Activated T-helper 9 cell treated with anti-CD3 and anti-CD28 coated beads, Interleukin-2, amount 50 U/mL, for 16 hours (primary cell): Measurements from ENCODE around the gene EIF3M.
"Not testable (repeated sequence)": the region's sequence is repeated elsewhere in the genome, so short reads cannot be mapped to it uniquely, and the experiment has no call there.

Experiments used
- DNase-seq: peaks from one replicate; pipeline ENCODE4 v3.0.0-alpha.2; 2020; ENCODE audit warnings: low read depth

The EIF3M gene

GRCh38 chr11:32583459-32584271, at the start of gene EIF3M:
EIF3M (plus strand) TSS chr11:32583831; CDS start chr11:32583888, 57 bp downstream.
- DNase-seq: peak; percentile 94

DNA sequence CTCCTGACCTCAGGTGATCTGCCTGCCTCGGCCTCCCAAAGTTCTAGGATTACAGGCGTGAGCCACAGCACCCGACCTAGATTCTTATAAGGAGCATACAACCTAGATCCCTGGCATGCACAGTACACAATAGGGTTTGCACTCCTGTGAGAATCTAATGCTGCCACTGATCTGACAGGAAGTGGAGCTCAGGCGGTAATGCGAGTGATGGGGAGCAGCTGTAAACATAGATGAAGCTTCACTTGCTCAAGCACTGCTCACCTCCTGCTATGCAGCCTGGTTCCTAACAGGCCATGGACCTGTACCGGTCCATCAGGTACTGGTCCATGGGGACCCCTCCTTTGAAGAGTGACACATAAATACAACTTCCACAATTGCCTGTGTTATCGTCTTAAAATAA, 44.8 kb upstream of the EIF3M start:
- DNase-seq: no peak

- no peak for DNase-seq
Observed at GRCh38 chr11:32549611-32550187, 33.9 kb upstream of the EIF3M start.

- DNase-seq: no peak
Observed at GRCh38 chr11:32550207-32550606, 33.4 kb upstream of the EIF3M start.

DNA sequence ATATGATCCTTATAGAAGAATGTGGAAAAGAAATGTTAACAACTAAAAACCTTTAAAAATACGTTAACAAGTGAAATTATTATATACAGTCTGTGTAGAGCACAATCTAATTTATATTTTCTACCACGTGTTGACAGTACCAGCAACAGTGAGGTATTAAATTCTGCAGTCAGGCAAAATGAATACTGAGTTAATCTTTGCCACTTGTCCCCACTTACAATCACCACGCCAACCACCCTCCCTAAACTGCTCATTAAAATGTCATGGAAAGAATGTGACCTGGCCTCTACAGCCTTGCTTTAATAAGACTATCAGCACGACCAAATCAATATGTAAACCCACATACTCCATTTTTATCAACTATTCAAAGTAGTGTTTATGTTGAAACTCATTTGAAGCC, 28.5 kb upstream of the EIF3M start:
- no peak for DNase-seq

DNA sequence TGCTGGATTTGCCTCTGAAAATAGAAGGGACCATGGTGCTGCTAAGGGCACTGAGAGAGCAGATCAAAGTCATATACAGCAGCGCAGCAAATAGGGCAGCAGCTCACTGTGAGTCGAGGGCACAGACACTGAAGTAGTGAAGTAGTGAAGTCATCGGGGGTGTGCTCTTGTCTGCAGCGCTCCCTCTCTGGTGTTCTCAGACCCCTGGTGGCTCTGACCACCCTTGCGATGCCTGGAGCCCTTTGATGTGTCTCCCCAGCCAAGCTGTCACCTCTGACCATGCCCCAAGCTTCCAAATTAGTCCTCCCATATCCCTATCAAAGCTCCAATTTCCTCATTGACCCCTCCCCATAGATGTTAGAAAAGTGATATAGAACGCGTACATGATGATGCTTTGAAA, 27.7 kb upstream of the EIF3M start:
- no peak for DNase-seq

- no peak for DNase-seq
Observed at GRCh38 chr11:32561835-32562234, 21.8 kb upstream of the EIF3M start.

DNA sequence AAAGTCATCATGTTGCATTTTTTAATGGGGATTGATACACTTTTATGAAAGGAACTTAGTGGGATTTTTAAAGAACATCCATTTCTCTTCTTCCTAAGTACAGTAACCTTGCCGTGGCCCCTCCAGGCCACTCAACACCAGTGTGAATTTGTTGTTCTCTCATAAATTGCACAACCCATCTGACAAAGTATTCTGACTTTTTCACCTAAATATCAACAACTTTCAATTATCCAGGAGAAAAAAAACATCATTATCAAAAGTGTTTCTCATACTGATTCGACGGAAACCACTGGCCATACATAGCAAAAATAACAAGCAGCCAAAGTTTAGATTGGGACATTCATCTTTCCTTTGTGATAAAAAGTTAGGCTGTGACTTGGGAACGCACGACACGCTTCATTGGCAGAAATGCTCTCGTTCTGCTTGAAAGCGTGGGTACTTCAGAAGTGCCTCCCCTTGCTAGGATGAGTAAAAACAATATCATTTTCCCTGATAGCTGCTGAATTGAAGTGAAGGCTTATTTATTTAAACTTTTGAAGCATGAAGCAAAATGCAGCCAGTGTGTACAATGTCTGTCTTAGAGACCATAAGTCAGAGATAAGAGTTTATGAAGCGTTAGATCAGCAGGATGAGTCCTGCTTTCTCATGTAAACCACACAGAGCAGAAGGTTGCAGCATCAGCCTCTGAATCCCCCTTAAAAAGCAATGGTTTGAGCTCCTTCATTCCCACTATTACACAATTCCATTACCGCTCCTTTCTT, 20.6 kb upstream of the EIF3M start:
- DNase-seq: no peak

DNA sequence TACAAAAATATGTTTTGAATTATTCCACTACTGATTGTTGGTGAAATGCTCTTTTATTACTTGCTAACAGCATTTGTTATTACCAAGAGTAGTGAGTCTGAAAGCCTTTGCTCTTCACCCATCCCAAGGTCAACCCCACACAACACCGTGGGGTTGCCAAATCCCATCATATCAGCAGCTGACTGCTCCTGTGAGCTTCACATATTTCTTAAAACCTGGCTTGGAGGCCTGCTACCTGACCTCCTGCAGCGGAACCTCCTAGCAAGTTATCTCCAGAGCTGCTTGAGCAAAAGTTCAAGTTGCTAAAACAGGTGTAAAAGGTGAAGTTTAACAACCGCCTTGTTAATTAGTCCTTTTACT, 20.1 kb upstream of the EIF3M start:
- DNase-seq: no peak

GRCh38 chr11:32566517-32566916, 17.1 kb upstream of the EIF3M start:
- no peak for DNase-seq

GRCh38 chr11:32567154-32567553, 16.5 kb upstream of the EIF3M start:
- DNase-seq: no peak

DNA sequence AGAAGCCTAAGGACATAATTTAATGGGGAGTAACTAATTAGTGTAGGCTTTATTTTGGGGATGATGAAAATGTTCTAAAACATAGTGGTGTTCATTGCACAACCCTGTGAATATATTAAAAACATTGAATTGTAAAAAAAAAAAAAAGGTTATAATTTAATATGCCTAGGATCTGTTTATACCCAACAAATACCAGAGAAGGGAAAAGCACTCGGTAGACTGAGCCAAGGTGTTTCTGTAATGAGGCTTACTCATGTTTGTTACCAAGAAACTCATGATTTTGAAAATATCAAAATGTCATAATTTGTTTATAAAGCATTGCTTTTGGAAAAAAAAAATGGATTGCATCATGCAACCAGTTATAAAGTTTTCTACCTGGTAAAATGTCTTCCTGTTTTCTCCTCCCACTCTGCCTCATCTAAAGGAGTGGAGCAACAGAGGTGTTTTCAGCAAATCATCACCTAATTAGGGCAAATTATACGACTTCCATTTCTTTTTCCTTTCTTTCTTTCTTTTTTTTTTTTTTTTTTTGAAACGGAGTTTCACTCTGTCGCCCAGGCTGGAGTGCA, 14.2 kb upstream of the EIF3M start:
- DNase-seq: no peak

DNA sequence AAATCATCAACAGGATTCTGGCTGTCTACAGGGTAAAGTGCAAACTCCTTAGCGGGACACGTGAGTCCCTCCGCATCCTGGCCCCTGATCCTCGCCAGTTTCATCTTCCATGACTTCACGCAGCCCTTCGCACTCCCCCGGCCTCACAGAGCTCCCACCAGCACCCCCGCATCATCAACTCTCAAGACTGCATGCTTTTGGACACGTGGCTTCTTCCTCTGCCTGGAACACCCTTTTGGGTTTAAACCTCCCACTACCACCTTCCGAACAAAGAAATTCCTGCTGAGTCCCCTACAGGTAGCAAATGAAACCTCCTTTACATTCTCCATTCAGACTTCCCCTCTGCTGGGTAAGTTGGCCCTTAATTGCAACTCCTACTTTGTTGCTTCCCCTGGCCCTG, 12.6 kb upstream of the EIF3M start:
- no peak for DNase-seq

- no peak for DNase-seq
Observed at GRCh38 chr11:32573228-32573627, 10.4 kb upstream of the EIF3M start.

GRCh38 chr11:32574421-32574820, 9.2 kb upstream of the EIF3M start:
- DNase-seq: no peak

- no peak for DNase-seq
Observed at GRCh38 chr11:32575070-32575469, 8.6 kb upstream of the EIF3M start.

DNA sequence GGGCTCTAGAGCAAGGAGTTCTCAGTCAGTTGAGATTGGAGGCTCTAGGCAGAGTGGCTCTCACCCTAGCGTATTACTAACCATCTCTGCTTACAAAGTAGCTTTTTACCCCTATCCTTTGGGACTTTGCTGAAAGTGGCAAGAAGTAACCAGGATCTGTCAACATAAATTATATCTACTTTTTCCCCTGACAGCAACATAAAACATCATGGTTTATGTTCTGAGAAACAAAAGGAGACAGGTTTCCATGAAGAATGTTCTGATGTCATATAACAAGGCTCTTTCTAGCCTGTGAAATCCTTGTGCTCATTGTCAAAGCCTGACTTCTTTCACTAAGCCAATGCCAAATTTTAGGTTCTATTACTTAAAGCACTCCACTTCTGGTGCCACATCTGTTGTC, 7.2 kb upstream of the EIF3M start:
- DNase-seq: no peak

DNA sequence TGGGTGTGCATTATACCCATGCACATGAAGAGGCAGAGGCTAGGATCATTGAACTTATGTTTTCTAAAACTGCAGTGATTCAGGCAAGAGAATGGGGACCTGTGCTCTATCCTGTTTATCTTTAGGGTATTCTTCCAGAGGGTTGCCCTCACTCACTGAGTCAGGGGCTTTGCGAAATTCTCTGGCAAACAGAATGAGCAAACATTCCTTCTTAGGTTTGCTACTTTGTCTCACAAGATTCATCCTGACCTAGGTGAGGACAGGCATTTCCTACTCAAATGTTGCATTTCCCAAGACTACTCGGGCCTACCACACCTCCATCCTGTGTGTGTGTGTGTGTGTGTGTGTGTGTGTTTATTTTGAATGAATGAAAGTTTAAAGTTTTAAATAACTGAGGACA, 2.7 kb upstream of the EIF3M start:
- DNase-seq: no peak

DNA sequence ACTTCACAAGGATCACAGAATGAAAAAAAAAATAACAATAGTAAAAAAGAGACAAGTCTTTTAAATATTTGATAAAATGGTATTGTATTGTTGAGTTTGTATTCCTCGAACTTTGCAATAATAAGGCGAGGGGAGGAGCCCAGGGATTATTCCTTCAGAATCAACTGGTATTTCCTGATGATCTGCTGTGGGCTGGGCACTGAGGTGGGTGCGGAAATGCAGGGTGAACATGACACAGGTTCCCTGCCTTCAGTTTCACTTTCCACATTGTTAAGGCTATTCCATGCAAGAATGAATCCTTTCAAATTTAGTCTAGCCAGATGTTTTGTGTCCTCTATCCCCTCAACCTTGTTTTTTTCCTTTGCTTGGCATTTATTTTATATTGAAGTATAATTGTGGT, 2.1 kb upstream of the EIF3M start:
- no peak for DNase-seq

DNA sequence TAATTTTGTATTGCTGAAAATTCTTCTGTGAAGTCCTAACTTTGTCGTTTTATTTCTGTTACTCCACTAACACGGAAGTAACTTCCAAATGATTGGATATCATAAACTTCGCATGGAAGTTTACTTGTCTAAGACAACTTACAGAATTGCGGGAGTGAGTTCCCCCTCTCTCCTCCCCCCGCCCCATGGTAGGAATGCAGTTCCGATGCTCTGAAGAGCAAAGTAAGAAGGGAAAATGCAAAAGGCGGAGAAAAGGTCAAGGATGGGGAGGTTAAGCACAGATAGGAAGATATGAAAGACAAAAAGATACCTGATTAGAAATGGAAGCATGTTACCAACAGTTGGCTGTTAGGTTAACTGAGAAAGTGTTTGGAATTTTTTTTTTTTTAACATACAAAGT, 1.3 kb downstream of the EIF3M start:
- DNase-seq: no peak

DNA sequence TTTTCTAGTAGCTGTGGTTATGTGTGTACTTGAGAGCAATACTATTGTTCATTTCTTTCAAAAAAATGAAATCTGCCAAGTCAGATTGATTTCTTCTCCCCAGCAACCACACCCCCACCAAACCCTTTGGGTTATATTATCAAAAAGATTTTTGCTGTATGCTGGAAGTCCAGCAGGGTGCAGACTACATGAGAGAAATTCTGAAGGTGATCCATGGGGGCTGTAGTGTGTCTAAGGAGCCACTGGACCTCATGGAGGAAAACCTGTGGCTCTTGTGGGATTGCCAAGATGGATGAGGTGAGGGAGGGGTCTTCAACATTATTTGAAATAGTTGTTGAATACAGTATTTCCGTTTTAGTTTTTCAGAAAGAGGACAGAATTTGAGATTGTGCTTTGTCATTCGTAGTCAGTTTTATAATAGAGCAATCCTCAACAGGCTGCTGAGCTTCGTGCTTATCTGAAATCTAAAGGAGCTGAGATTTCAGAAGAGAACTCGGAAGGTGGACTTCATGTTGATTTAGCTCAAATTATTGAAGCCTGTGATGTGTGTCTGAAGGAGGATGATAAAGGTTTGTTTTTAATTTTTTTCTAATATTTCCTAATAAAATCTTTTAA, 3.1 kb downstream of the EIF3M start:
- no peak for DNase-seq

DNA sequence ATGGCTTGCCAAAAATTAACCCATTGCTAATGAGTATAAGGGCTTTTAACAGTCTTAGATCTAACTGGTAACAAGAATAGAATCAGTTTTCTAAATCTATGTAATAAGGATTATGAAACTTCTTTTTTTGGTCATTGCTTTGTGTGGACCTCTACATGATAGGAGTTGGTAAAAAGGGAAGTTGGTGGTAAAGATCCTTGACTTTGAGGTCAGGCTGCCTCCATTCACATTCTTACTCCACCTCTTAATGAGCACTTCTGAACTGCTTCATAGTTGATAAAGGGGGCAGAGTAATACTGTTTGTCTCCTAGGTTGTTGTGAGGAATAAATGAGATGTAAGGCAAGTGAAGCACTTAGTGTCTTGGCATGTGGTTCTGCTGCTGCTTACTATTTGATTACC, 10.6 kb downstream of the EIF3M start:
- no peak for DNase-seq

DNA sequence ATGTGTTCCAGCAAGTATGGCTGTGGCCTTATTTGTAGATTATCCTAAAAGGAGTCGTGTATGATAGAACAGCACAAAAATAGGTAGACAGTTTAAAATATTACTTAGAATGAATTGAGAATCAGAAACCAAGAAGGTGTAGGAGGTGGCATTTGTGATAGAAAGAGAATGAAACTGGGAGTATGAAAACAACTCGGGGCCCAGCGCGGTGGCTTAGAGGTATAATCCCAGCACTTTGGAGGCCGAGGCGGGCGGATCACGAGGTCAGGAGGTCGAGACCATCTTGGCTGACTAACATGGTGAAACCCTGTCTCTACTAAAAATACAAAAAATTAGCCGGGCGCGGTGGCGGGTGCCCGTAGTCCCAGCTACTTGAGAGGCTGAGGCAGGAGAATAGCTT, 12.5 kb downstream of the EIF3M start:
- DNase-seq: not testable (repeated sequence)
